HepG2 (cell line): ENCODE measurements around the gene ZNF581. TPM values are rescaled to one million over a fixed set of nuclear protein-coding genes. Genes with fewer than 3 reads are reported as not detected.

Experiments used
- ARNT2 ChIP-seq: sonication (generic); formaldehyde crosslinking; IDR thresholded peaks from 2 replicates; pipeline ENCODE4 v1.8.0; 2022; ENCODE audit warnings: mild to moderate bottlenecking, low read depth, missing genetic modification reagents, moderate library complexity
- GATAD2A ChIP-seq: IDR thresholded peaks from 2 replicates; pipeline ENCODE4 v1.6.1; 2016
- GLI4 ChIP-seq: sonication (generic); formaldehyde crosslinking; IDR thresholded peaks from 2 replicates; pipeline ENCODE4 v1.5.1; 2020; ENCODE audit warnings: missing genetic modification reagents, mild to moderate bottlenecking, moderate library complexity, borderline replicate concordance
- HNRNPK ChIP-seq: fragments of 200-400 bp; formaldehyde crosslinking; IDR thresholded peaks from 2 replicates; pipeline ENCODE4 v1.6.1; 2018; ENCODE audit warnings: low read length, low read depth, moderate library complexity, mild to moderate bottlenecking; ENCODE audit not compliant: poor library complexity, severe bottlenecking
- IRF2 ChIP-seq: IDR thresholded peaks from 2 replicates; pipeline ENCODE4 v1.6.1; 2018; ENCODE audit warnings: missing genetic modification reagents, missing compliant biosample characterization
- JARID2 ChIP-seq: sonication (generic); formaldehyde crosslinking; IDR thresholded peaks from 2 replicates; pipeline ENCODE4 v1.8.1; 2023; ENCODE audit warnings: missing genetic modification reagents, inconsistent platforms; ENCODE audit not compliant: insufficient replicate concordance
- KDM1A ChIP-seq: IDR thresholded peaks from 2 replicates; pipeline ENCODE4 v1.6.1; 2016; ENCODE audit warnings: missing compliant biosample characterization
- NONO ChIP-seq, 2 experiments: fragments of 450-650 bp in 1 of 2; sonication (generic) in 1 of 2; formaldehyde crosslinking in 1 of 2; IDR thresholded peaks in 1 of 2; conservative IDR thresholded peaks in 1 of 2; 2 replicates each; pipeline versions ENCODE4 v1.6.1 to v1.8.0; 2017 to 2022; ENCODE audit warnings: mild to moderate bottlenecking in 1 of 2, missing genetic modification reagents in 1 of 2, moderate library complexity in 1 of 2
- ONECUT2 ChIP-seq: sonication (generic); formaldehyde crosslinking; IDR thresholded peaks from 2 replicates; pipeline ENCODE4 v1.4.0; 2020; ENCODE audit warnings: missing genetic modification reagents
- PHF20 ChIP-seq: sonication (generic); formaldehyde crosslinking; IDR thresholded peaks from 2 replicates; pipeline ENCODE4 v1.5.0; 2020; ENCODE audit warnings: mild to moderate bottlenecking, missing genetic modification reagents
- SIX4 ChIP-seq: sonication (generic); formaldehyde crosslinking; IDR thresholded peaks from 2 replicates; pipeline ENCODE4 v1.4.0; 2020; ENCODE audit warnings: missing genetic modification reagents
- ZNF101 ChIP-seq: sonication (generic); formaldehyde crosslinking; IDR thresholded peaks from 2 replicates; pipeline ENCODE4 v1.4.0; 2020; ENCODE audit warnings: mild to moderate bottlenecking, low read depth, missing genetic modification reagents, borderline replicate concordance
- ZNF235 ChIP-seq: sonication (generic); formaldehyde crosslinking; IDR thresholded peaks from 2 replicates; pipeline ENCODE4 v1.8.1; 2023; ENCODE audit warnings: mild to moderate bottlenecking, missing genetic modification reagents, borderline replicate concordance
- ZNF530 ChIP-seq: sonication (generic); formaldehyde crosslinking; IDR thresholded peaks from 2 replicates; pipeline ENCODE4 v1.5.0; 2020; ENCODE audit warnings: low read depth, mild to moderate bottlenecking, missing genetic modification reagents
- ZNF562 ChIP-seq: sonication (generic); formaldehyde crosslinking; IDR thresholded peaks from 2 replicates; pipeline ENCODE4 v1.8.0; 2022; ENCODE audit warnings: missing genetic modification reagents, borderline replicate concordance
- ZNF589 ChIP-seq: sonication (generic); formaldehyde crosslinking; conservative IDR thresholded peaks from 2 replicates; pipeline ENCODE4 v1.8.0; 2022; ENCODE audit warnings: mild to moderate bottlenecking, moderate library complexity, missing genetic modification reagents
- ZNF766 ChIP-seq: sonication (generic); formaldehyde crosslinking; IDR thresholded peaks from 2 replicates; pipeline ENCODE4 v1.5.0; 2020; ENCODE audit warnings: missing genetic modification reagents, borderline replicate concordance
- polyA plus RNA-seq, 8 experiments: library from polyadenylated mRNA; depleted of rRNA in 3 of 8; stranded (reverse) in 7 of 8; unstranded in 1 of 8; fragments of >200 nt; fragmentation: Illumina TruSeq in 4 of 8; extraction: Trizol in 4 of 8; gene quantifications; 2 replicates each; pipeline versions ENCODE4 v1.2.1 to v1.2.3, GENCODE V29; 2011 to 2016; ENCODE audit warnings: low read depth in 4 of 8, missing spikeins in 1 of 8, mixed read lengths in 1 of 8; ENCODE audit not compliant: insufficient read depth in 1 of 8
- total RNA-seq, 5 experiments: library from RNA; depleted of rRNA; stranded (reverse); fragments of >200 nt; fragmentation: Illumina TruSeq; extraction: Trizol; gene quantifications; 2 replicates each; pipeline ENCODE4 v1.2.3, GENCODE V29; 2016; ENCODE audit warnings: low read depth in 1 of 5
- TF ChIP-seq, protein P1 (sequence below): conservative IDR thresholded peaks from 2 replicates; pipeline ENCODE4 v1.6.1; 2018; ENCODE audit warnings: missing genetic modification reagents
- TF ChIP-seq, protein P2 (sequence below): sonication (generic); formaldehyde crosslinking; IDR thresholded peaks from 2 replicates; pipeline ENCODE4 v1.5.0; 2020; ENCODE audit warnings: mild to moderate bottlenecking, missing genetic modification reagents, borderline replicate concordance
- TF ChIP-seq, protein P3 (sequence below): sonication (generic); formaldehyde crosslinking; IDR thresholded peaks from 2 replicates; pipeline ENCODE4 v1.4.0; 2020; ENCODE audit warnings: mild to moderate bottlenecking, missing genetic modification reagents
- TF ChIP-seq, protein P4 (sequence below): sonication (generic); formaldehyde crosslinking; IDR thresholded peaks from 2 replicates; pipeline ENCODE4 v1.4.0; 2020; ENCODE audit warnings: missing genetic modification reagents

ZNF581 gene
- total and polyA plus RNA-seq, 2 of the 13 experiments (the other 11 are each of a cell fraction or from before 2014, with no cell fraction given), result 19.6 to 49.5 TPM

DNA sequence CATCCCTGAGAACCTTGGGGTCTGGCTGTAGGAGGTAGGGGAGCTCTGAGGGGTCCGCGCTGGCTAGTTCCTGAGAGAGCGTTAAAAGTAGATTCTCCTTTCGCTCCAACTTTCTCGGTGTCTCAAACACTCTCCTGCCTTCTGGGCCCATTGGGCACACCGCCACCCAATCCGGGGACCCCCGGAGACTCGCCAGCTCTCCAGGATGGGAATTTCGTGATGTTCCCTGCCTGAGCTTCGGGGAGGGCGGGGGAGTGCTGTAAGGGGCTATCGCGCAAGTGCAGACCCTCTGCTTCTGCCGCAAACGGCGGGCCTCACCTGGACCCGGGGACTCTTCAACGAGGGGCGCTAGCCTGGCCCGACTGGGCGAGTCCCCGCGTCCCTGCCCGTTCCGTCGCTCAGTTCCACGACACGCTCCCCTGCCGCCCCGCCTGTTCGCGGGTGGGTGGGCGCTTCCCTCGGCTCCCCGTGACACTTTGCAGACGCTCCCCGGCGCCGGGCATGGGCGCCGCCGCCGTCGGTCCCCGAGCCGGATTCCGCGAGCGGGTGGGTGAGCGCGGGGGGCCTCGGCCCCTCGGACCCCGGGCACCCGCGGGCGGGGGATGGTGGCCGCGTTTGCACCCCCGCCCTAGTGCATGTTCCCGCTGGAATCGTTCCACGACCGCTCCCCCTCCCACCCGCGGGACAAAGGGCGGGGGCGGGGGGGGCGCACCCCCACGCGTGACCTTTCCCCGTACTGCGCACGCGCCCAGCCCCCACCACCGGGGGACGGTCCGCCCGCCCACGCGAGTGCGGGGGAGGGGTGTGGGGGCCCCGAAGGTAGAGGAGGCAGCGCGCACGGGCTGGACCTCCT is 4.5 kb downstream of the ZNF581 start, which contains the start of gene CCDC106 (continued):
- TF ChIP-seq ARNT2 (CRISPR knock-in tag) (no peak), GATAD2A (peak; percentile 11; the same call in 1 of the 2 replicates), NONO (IDR thresholded peaks at IDR 0.05) (no peak), NONO (CRISPR knock-in tag; conservative IDR thresholded peaks at IDR 0.05) (peak; percentile 61; the same call in 1 of the 2 replicates), JARID2 (CRISPR knock-in tag) (no peak), SIX4 (no peak), ZNF589 (0 out of 2 replicates have a peak, but pooled peaks have one; percentile 39), ZNF766 (no peak), ONECUT2 (no peak), ZNF101 (CRISPR knock-in tag) (no peak), ZNF562 (no peak), HNRNPK (no peak), ZNF235 (CRISPR knock-in tag) (peak; percentile 82; the same call in 1 of the 2 replicates), GLI4 (no peak), KDM1A (CRISPR knock-in tag) (no peak), PHF20 (CRISPR knock-in tag) (peak; percentile 61; the same call in 1 of the 2 replicates), ZNF530 (CRISPR knock-in tag) (no peak), IRF2 (no peak)
- TF ChIP-seq, protein P1, sequence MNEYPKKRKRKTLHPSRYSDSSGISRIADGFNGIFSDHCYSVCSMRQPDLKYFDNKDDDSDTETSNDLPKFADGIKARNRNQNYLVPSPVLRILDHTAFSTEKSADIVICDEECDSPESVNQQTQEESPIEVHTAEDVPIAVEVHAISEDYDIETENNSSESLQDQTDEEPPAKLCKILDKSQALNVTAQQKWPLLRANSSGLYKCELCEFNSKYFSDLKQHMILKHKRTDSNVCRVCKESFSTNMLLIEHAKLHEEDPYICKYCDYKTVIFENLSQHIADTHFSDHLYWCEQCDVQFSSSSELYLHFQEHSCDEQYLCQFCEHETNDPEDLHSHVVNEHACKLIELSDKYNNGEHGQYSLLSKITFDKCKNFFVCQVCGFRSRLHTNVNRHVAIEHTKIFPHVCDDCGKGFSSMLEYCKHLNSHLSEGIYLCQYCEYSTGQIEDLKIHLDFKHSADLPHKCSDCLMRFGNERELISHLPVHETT (CRISPR knock-in tag), result 0 out of 2 replicates have a peak, but pooled peaks have one; percentile 32
- TF ChIP-seq, protein P2, sequence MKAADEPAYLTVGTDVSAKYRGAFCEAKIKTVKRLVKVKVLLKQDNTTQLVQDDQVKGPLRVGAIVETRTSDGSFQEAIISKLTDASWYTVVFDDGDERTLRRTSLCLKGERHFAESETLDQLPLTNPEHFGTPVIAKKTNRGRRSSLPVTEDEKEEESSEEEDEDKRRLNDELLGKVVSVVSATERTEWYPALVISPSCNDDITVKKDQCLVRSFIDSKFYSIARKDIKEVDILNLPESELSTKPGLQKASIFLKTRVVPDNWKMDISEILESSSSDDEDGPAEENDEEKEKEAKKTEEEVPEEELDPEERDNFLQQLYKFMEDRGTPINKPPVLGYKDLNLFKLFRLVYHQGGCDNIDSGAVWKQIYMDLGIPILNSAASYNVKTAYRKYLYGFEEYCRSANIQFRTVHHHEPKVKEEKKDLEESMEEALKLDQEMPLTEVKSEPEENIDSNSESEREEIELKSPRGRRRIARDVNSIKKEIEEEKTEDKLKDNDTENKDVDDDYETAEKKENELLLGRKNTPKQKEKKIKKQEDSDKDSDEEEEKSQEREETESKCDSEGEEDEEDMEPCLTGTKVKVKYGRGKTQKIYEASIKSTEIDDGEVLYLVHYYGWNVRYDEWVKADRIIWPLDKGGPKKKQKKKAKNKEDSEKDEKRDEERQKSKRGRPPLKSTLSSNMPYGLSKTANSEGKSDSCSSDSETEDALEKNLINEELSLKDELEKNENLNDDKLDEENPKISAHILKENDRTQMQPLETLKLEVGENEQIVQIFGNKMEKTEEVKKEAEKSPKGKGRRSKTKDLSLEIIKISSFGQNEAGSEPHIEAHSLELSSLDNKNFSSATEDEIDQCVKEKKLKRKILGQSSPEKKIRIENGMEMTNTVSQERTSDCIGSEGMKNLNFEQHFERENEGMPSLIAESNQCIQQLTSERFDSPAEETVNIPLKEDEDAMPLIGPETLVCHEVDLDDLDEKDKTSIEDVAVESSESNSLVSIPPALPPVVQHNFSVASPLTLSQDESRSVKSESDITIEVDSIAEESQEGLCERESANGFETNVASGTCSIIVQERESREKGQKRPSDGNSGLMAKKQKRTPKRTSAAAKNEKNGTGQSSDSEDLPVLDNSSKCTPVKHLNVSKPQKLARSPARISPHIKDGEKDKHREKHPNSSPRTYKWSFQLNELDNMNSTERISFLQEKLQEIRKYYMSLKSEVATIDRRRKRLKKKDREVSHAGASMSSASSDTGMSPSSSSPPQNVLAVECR (CRISPR knock-in tag), result peak; percentile 79; the same call in 1 of the 2 replicates
- TF ChIP-seq, protein P3, sequence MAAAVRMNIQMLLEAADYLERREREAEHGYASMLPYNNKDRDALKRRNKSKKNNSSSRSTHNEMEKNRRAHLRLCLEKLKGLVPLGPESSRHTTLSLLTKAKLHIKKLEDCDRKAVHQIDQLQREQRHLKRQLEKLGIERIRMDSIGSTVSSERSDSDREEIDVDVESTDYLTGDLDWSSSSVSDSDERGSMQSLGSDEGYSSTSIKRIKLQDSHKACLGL (CRISPR knock-in tag), result peak; percentile 60; the same call in 1 of the 2 replicates
- TF ChIP-seq, protein P4, sequence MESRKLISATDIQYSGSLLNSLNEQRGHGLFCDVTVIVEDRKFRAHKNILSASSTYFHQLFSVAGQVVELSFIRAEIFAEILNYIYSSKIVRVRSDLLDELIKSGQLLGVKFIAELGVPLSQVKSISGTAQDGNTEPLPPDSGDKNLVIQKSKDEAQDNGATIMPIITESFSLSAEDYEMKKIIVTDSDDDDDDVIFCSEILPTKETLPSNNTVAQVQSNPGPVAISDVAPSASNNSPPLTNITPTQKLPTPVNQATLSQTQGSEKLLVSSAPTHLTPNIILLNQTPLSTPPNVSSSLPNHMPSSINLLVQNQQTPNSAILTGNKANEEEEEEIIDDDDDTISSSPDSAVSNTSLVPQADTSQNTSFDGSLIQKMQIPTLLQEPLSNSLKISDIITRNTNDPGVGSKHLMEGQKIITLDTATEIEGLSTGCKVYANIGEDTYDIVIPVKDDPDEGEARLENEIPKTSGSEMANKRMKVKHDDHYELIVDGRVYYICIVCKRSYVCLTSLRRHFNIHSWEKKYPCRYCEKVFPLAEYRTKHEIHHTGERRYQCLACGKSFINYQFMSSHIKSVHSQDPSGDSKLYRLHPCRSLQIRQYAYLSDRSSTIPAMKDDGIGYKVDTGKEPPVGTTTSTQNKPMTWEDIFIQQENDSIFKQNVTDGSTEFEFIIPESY, result no peak
